Erythroblast (primary cell): ENCODE measurements around the gene ARHGEF28.

Experiments used
- GATA1 ChIP-seq: IDR thresholded peaks from 2 replicates; pipeline ENCODE4 v1.6.1; 2011; ENCODE audit warnings: low read depth, mild to moderate bottlenecking, control low read depth, low read length, moderate library complexity
- POLR2A ChIP-seq: IDR thresholded peaks from 2 replicates; pipeline ENCODE4 v1.6.1; 2011; ENCODE audit warnings: mild to moderate bottlenecking, low read length

- no peak for TF ChIP-seq POLR2A
- TF ChIP-seq GATA1, result no peak
Observed at GRCh38 chr5:73828465-73828864, 202.5 kb downstream of the ARHGEF28 start.
